ENCODE data around the gene OARD1.

Gene OARD1

GRCh38 chr6:41079080-41079479, 6.9 kb upstream of the OARD1 start:
- Histone ChIP-seq H3K9me3 (ENCODE audit: insufficient read depth, low read depth, low read length) (no peaks in the 10 kb centered on the region), H3K79me2 (ENCODE audit: insufficient read depth, low read length) (peaks cover 100% of the 10 kb centered on the region), H3K9me2 (replicated peaks; ENCODE audit: low read depth, low read length) (no peaks in the 10 kb centered on the region), H3K27me3 (ENCODE audit: insufficient read depth, low read length, poor library complexity, severe bottlenecking) (no peaks in the 10 kb centered on the region), H3K4me1 (ENCODE audit: insufficient read depth, low read length, poor library complexity, severe bottlenecking) (peaks cover 84% of the 10 kb centered on the region), H3F3A (ENCODE audit: low read depth) (no peaks in the 10 kb centered on the region; the same call in 1 of the 2 replicates), H4K20me1 (ENCODE audit: insufficient read depth, low read length, poor library complexity, severe bottlenecking) (peaks cover 93% of the 10 kb centered on the region), H3K4me3 (ENCODE audit: low read length, poor library complexity, severe bottlenecking) (no peak overlapping the region), H3K4me2 (ENCODE audit: low read depth, low read length, poor library complexity, severe bottlenecking) (peak overlapping the region; percentile 100), H3K9ac (ENCODE audit: low read depth, low read length, poor library complexity, severe bottlenecking) (no peak overlapping the region), H3K36me3 (ENCODE audit: insufficient read depth, low read length) (peaks cover 56% of the 10 kb centered on the region), H2AFZ (ENCODE audit: low read length) (no peak overlapping the region)
- no peak for TF ChIP-seq CTCF (conservative IDR thresholded peaks at IDR 0.05; ENCODE audit: low read length)
- TF ChIP-seq EZH2phosphoT487 (IDR thresholded peaks at IDR 0.05; ENCODE audit: borderline replicate concordance) = no peak

GRCh38 chr6:41078101-41078500, 5.9 kb upstream of the OARD1 start:
- H3K9me3 ChIP-seq (ENCODE audit: insufficient read depth, low read depth, low read length) = no peaks in the 10 kb centered on the region
- H3K4me1 ChIP-seq (ENCODE audit: insufficient read depth, low read length, poor library complexity, severe bottlenecking) = peaks cover 87% of the 10 kb centered on the region
- H2AFZ ChIP-seq (ENCODE audit: low read length) = no peak overlapping the region
- H3K27me3 ChIP-seq (ENCODE audit: insufficient read depth, low read length, poor library complexity, severe bottlenecking) = peaks cover 4% of the 10 kb centered on the region
- TF ChIP-seq CTCF (conservative IDR thresholded peaks at IDR 0.05; ENCODE audit: low read length) (no peak), EZH2phosphoT487 (IDR thresholded peaks at IDR 0.05; ENCODE audit: borderline replicate concordance) (no peak)
- peaks cover 100% of the 10 kb centered on the region for H3K79me2 ChIP-seq (ENCODE audit: insufficient read depth, low read length)
- no peaks in the 10 kb centered on the region for H3K9me2 ChIP-seq (replicated peaks; ENCODE audit: low read depth, low read length)
- H3K4me3 ChIP-seq (ENCODE audit: low read length, poor library complexity, severe bottlenecking) = peak overlapping the region; percentile 94
- peaks cover 93% of the 10 kb centered on the region for H4K20me1 ChIP-seq (ENCODE audit: insufficient read depth, low read length, poor library complexity, severe bottlenecking)
- H3K9ac ChIP-seq (ENCODE audit: low read depth, low read length, poor library complexity, severe bottlenecking) = peak overlapping the region; percentile 96
- H3F3A ChIP-seq (ENCODE audit: low read depth) = peaks cover 3% of the 10 kb centered on the region
- peak overlapping the region; percentile 100 for H3K4me2 ChIP-seq (ENCODE audit: low read depth, low read length, poor library complexity, severe bottlenecking)
- peaks cover 47% of the 10 kb centered on the region for H3K36me3 ChIP-seq (ENCODE audit: insufficient read depth, low read length)

GRCh38 chr6:41077536-41077935, 5.4 kb upstream of the OARD1 start:
- Histone ChIP-seq H3K4me3 (ENCODE audit: low read length, poor library complexity, severe bottlenecking) (peak overlapping the region; percentile 94), H3K9me3 (ENCODE audit: insufficient read depth, low read depth, low read length) (no peaks in the 10 kb centered on the region), H3K9me2 (replicated peaks; ENCODE audit: low read depth, low read length) (no peaks in the 10 kb centered on the region), H2AFZ (ENCODE audit: low read length) (no peak overlapping the region), H3K36me3 (ENCODE audit: insufficient read depth, low read length) (peaks cover 41% of the 10 kb centered on the region), H3K9ac (ENCODE audit: low read depth, low read length, poor library complexity, severe bottlenecking) (peak overlapping the region; percentile 96), H3K79me2 (ENCODE audit: insufficient read depth, low read length) (peaks cover 95% of the 10 kb centered on the region), H3F3A (ENCODE audit: low read depth) (peaks cover 3% of the 10 kb centered on the region), H3K27me3 (ENCODE audit: insufficient read depth, low read length, poor library complexity, severe bottlenecking) (peaks cover 5% of the 10 kb centered on the region), H3K4me2 (ENCODE audit: low read depth, low read length, poor library complexity, severe bottlenecking) (peak overlapping the region; percentile 100), H3K4me1 (ENCODE audit: insufficient read depth, low read length, poor library complexity, severe bottlenecking) (peaks cover 81% of the 10 kb centered on the region), H4K20me1 (ENCODE audit: insufficient read depth, low read length, poor library complexity, severe bottlenecking) (peaks cover 88% of the 10 kb centered on the region)
- TF ChIP-seq EZH2phosphoT487 (IDR thresholded peaks at IDR 0.05; ENCODE audit: borderline replicate concordance) (no peak), CTCF (conservative IDR thresholded peaks at IDR 0.05; ENCODE audit: low read length) (no peak)

Measured in Loucy (cell line).